GM08714 (cell line): ENCODE results near the gene MGST3.
"Not testable (repeated sequence)": the region's sequence is repeated elsewhere in the genome, so short reads cannot be mapped to it uniquely, and the experiment has no call there.

ENCODE experiments used
- H3K4me3 ChIP-seq: fragments of 200-500 bp; sonication (Bioruptor generic); 2 replicates; pipeline ENCODE4 v1.5.1; 2014; ENCODE audit warnings: mild to moderate bottlenecking, low read length, inconsistent platforms
- ZNF274 ChIP-seq: IDR thresholded peaks from 2 replicates; pipeline ENCODE4 v1.6.1; 2012; ENCODE audit warnings: mild to moderate bottlenecking, low read depth, low read length

The MGST3 gene

DNA sequence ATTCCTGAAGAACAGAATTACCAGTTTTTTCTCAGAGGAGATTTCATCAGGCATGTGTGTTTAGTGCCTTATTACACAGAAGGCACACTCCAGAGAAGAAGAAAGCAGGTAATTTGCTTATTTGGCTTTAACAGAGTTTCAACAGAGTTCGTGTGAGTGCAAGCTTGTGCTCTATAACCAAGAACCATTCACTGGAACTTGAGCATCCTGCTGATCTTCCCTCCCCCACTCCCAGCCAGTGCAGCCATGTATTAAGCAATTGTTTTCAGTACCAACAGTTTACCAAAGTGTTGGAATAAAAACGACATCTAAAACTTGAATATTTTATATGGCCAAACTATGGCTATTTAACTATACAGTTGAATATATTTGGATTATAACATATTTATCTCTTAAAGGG lies 4.3 kb downstream of the MGST3 start:
- TF ChIP-seq ZNF274 = no peak
- H3K4me3 ChIP-seq = no peak overlapping the region; the same call in 1 of the 2 replicates

DNA sequence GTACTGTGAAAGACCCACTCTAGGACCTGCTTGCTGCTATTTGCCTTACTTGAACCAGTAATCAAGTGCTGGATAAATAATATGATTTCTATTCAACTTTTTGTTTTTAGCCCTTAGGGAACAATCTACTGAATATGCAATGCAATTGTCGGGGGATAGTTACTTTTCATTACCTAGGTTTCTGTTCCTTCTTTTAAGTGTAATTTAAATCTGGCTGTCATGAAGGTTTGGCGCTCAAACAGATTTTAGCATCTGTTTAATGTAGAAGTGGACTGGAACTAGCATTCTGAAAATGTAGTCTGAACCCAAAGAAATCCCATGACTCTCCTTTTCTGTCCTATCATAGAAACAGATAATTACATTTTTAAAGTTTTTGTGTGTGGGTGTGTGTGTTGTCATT lies 4.8 kb downstream of the MGST3 start:
- no peak overlapping the region for H3K4me3 ChIP-seq
- no peak for TF ChIP-seq ZNF274

- H3K4me3 ChIP-seq = no peak overlapping the region
- no peak for TF ChIP-seq ZNF274
Observed at GRCh38 chr1:165637427-165637826, 6.4 kb downstream of the MGST3 start.

DNA sequence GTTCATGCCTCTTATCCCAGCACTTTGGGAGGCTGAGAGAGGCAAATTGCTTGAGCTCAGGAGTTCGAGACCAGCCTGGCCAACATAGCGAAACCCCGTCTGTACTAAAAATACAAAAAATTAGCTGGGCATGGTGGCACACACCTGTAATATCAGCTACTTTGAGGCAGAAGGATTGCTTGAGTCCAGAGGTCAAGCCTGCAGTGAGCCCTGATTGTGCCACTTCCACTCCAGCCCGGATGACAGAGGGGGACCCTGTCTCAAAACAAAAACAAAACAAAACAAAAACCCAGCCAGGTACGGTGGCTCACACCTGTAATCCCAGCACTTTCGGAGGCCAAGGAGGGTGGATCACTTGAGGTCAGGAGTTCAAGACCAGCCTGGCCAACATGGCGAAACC lies 7.2 kb downstream of the MGST3 start:
- not testable (repeated sequence) for H3K4me3 ChIP-seq

- no peak for TF ChIP-seq ZNF274
- H3K4me3 ChIP-seq = no peak overlapping the region
Observed at GRCh38 chr1:165639821-165640623, 9.0 kb downstream of the MGST3 start.

- TF ChIP-seq ZNF274 = no peak
- no peak overlapping the region for H3K4me3 ChIP-seq
Observed at GRCh38 chr1:165641231-165641987, 10.4 kb downstream of the MGST3 start.

DNA sequence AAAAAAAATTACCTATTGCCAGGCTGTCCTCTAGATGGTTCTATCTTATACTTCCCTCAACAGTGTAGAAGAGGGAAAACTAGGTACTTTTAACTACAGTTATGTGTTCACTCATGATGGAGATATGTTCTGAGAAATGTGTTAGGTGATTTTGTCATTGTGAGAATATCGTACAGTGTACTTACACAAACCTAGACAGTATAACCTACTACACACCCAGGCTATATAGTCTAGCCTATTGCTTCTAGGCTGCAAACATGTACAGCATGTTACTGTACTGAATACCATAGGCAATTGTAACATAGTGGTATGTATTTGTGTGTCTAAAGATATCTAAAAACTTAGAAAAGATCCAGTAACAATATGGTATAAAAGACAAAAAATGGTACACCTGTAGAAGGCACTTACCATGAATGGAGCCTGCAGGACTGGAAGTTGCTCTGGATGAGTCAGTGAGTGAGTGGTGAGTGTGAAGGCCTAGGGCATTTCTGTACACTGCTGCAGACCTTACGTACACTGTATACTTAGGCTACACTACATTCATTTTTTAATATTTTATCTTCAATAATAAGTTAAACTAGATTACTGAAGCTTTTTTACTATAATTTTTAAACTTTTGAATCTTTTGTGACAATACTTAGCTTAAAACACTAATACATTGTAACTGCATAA lies 13.2 kb downstream of the MGST3 start:
- TF ChIP-seq ZNF274 = no peak
- H3K4me3 ChIP-seq = no peak overlapping the region; the same call in 1 of the 2 replicates

- no peak for TF ChIP-seq ZNF274
- H3K4me3 ChIP-seq = peak overlapping the region; percentile 4; the same call in 1 of the 2 replicates
Observed at GRCh38 chr1:165645654-165646366, 14.8 kb downstream of the MGST3 start.

DNA sequence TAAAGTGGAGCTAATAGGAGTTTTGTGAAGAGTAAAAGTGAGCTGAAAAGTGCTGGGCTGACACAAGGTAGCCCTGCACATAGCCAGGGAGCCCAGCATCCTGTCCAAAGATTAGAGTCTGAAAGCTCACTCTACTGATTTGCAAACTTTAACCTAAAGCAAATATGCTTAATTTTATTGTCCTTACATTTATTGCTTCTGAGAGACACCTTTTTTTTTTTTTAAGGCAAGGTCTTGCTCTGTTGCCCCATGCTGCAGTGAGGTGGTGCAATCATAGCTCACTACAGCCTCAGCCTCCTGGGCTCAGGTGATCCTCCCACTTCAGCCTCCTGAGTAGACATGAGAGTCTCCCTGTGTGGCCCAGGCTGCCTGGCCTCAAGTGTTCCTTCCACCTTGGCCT lies 16.5 kb downstream of the MGST3 start:
- TF ChIP-seq ZNF274 = no peak

GRCh38 chr1:165647970-165648369 lies 16.9 kb downstream of the MGST3 start:
- no peak overlapping the region for H3K4me3 ChIP-seq
- no peak for TF ChIP-seq ZNF274

More for the DNA sequence above, 16.5 kb downstream of the MGST3 start:
- H3K4me3 ChIP-seq = no peak overlapping the region

DNA sequence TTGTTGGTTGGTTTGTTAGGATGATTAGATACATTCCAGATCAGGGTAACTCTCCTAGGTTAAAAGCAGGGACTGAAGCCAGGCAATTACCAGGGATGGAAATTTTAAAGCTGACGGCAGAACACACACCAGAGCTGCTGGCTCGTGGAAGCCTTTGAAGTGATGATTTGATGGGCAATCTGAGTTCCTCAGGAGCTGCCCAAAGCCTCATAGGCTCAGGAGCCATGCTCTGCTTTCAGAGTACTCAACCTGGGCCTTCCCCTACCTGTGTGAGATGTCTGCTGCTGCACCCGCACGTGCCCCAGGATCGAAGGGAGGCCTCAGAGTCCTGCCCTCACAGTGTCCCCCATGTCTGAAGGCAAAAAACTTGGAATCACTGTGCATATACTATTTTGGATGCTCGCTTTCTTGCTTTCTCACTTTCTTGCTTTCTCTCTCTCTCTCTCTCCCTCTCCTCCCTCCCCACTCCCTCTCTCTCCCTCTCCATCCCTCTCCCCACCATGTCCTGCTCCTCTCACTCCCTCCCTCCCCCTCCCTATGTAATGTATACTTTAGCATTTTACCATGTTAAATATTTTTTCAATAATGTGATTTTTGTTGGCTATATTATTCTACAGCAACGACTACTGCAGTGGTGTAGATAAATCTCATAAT lies 18.0 kb downstream of the MGST3 start:
- no peak for TF ChIP-seq ZNF274
- H3K4me3 ChIP-seq = no peak overlapping the region

DNA sequence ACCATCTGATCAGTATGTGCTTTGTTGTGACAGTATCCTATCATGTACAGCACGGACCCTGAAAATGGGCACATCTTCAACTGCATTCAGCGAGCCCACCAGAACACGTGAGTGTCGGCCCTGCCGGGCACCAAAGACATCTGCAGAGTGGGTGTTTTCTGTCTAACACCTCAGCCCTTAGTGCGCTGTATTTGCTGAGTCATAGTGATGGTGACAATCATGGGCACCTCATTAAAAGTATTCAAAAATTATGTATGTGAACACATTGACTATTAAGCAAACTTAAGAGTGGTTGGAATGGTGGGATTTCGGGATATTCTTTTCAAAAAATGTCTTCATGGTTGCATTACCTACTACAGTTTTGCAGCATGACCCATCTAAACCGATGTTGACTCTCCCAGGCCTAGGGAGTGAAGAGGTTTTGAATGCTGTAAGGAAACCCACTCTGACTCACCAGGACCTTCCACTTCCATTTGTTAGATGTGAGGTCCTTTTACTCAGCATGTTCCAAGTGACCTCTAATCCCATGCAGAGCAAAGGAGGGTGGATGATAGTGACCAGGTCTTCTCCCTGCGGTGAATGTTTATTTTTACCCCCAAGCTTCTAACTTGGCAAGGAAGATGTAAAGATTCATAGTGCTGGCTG lies 20.1 kb downstream of the MGST3 start:
- no peak overlapping the region for H3K4me3 ChIP-seq
- no peak for TF ChIP-seq ZNF274

GRCh38 chr1:165658766-165659580 lies 27.9 kb downstream of the MGST3 start:
- not testable (repeated sequence) for H3K4me3 ChIP-seq
